ENCODE data around the gene TRMT6.

The TRMT6 gene

GRCh38 chr20:5900908-5901307, 49.4 kb downstream of the TRMT6 start:
- DNase-seq (ENCODE audit: low read depth, low spot score) = no peak

- DNase-seq (ENCODE audit: low read depth, low spot score) = no peak
These were observed 50.9 kb downstream of the TRMT6 start for GRCh38 chr20:5899444-5899843.

GRCh38 chr20:5895626-5896025, 54.7 kb downstream of the TRMT6 start:
- no peak for DNase-seq (ENCODE audit: low read depth, low spot score)

GRCh38 chr20:5893621-5894020, 56.7 kb downstream of the TRMT6 start:
- no peak for DNase-seq (ENCODE audit: low read depth, low spot score)

GRCh38 chr20:5893052-5893451, 57.3 kb downstream of the TRMT6 start:
- DNase-seq (ENCODE audit: low read depth, low spot score) = no peak

GRCh38 chr20:5890773-5891441, 59.4 kb downstream of the TRMT6 start:
- no peak for DNase-seq (ENCODE audit: low read depth, low spot score)

- DNase-seq (ENCODE audit: low read depth, low spot score) = no peak
These were observed 62.3 kb downstream of the TRMT6 start for GRCh38 chr20:5888041-5888440.

GRCh38 chr20:5887386-5887785, 62.9 kb downstream of the TRMT6 start:
- DNase-seq (ENCODE audit: low read depth, low spot score) = no peak

Data from brain pericyte (primary cell).